Head of caudate nucleus (tissue), 42 donors: ENCODE results near the gene TNNI3K.

Experiments
- DNase-seq, 42 donors: peaks; one replicate each; pipeline versions ENCODE4 v3.0.0 to v3.0.0-alpha.2; 2020 to 2021; ENCODE audit warnings: mixed read lengths in 7 of 42
- intact Hi-C: fragments of 100-400 bp; cut with DNase I; formaldehyde crosslinking; loops from one replicate; pipeline ENCODE4 v1.15.0; 2022

TNNI3K gene

GRCh38 chr1:74271503-74271902 is 36.3 kb downstream of the TNNI3K start:
- no peak for DNase-seq
- intact Hi-C loops: no loop called here

GRCh38 chr1:74280642-74281396 is 45.6 kb downstream of the TNNI3K start:
- intact Hi-C loops: no loop called here
- no peak for DNase-seq

- intact Hi-C loops: no loop called here
- no peak for DNase-seq
Observed at GRCh38 chr1:74286414-74286813, 51.2 kb downstream of the TNNI3K start.

- intact Hi-C loops: no loop called here
Observed at GRCh38 chr1:74314438-74314837, 79.3 kb downstream of the TNNI3K start.

GRCh38 chr1:74316302-74316701 is 81.1 kb downstream of the TNNI3K start:
- intact Hi-C loops: no loop called here
- DNase-seq: no peak

More at GRCh38 chr1:74314438-74314837, 79.3 kb downstream of the TNNI3K start:
- DNase-seq: no peak

GRCh38 chr1:74317663-74318062 is 82.5 kb downstream of the TNNI3K start:
- no peak for DNase-seq
- intact Hi-C loops: no loop called here

- DNase-seq: no peak
- intact Hi-C loops: no loop called here
Observed at GRCh38 chr1:74323937-74324473, 88.8 kb downstream of the TNNI3K start.

- intact Hi-C loops: no loop called here
- DNase-seq: no peak
Observed at GRCh38 chr1:74324684-74325448, 89.7 kb downstream of the TNNI3K start.

- intact Hi-C loops: no loop called here
Observed at GRCh38 chr1:74328851-74329250, 93.7 kb downstream of the TNNI3K start.

GRCh38 chr1:74333244-74333643 is 98.1 kb downstream of the TNNI3K start:
- intact Hi-C loops: no loop called here

More at GRCh38 chr1:74328851-74329250, 93.7 kb downstream of the TNNI3K start:
- no peak for DNase-seq

GRCh38 chr1:74334147-74334546 is 99.0 kb downstream of the TNNI3K start:
- no peak for DNase-seq
- intact Hi-C loops: no loop called here

More at GRCh38 chr1:74333244-74333643, 98.1 kb downstream of the TNNI3K start:
- DNase-seq: no peak

GRCh38 chr1:74340656-74341055 is 105.5 kb downstream of the TNNI3K start:
- no peak for DNase-seq
- intact Hi-C loops: no loop called here

- intact Hi-C loops: no loop called here
- peak in 1 of 42 donors; percentile 9 for DNase-seq
Observed at GRCh38 chr1:74341702-74342339, 106.6 kb downstream of the TNNI3K start.

GRCh38 chr1:74343216-74343615 is 108.0 kb downstream of the TNNI3K start:
- intact Hi-C loops: no loop called here
- peak in 33 of 42 donors; percentile 4 to 55 (median 19) for DNase-seq

- DNase-seq: no peak
- intact Hi-C loops: no loop called here
Observed at GRCh38 chr1:74344387-74344786, 109.2 kb downstream of the TNNI3K start.

- peak in 1 of 42 donors; percentile 2 for DNase-seq
- intact Hi-C loops: no loop called here
Observed at GRCh38 chr1:74356493-74356892, 121.3 kb downstream of the TNNI3K start.

- intact Hi-C loops: no loop called here
- no peak for DNase-seq
Observed at GRCh38 chr1:74357150-74357549, 122.0 kb downstream of the TNNI3K start.

- DNase-seq: no peak
- intact Hi-C loops: no loop called here
Observed at GRCh38 chr1:74357756-74358155, 122.6 kb downstream of the TNNI3K start.

GRCh38 chr1:74362691-74363090 is 127.5 kb downstream of the TNNI3K start:
- no peak for DNase-seq
- intact Hi-C loops: no loop called here

GRCh38 chr1:74363220-74363619 is 128.0 kb downstream of the TNNI3K start:
- intact Hi-C loops: no loop called here
- peak in 19 of 42 donors; percentile 1 to 47 (median 14) for DNase-seq
